Measurements from ENCODE around the gene CFAP97D1.

Gene CFAP97D1

DNA sequence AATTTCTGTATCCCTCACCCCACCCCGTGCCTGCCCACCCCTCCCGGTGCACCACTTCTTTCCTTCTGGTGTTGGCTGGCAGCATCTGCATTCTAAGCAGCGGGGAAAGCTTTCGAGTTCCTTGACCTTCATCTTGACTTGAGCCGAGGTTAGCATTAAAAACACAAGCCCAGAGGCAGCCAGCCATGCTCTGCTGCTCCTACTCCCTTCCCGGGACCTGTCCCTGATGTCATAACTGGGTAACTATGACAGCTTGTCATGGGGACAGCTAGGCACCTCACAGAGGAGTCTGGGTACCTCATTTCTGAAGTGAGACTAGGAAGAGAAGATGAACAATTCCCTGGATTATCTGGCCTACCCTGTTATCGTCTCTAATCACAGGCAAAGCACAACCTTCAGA lies at the start of gene CFAP97D1:
CFAP97D1 (plus strand) TSS at position 301 of the 400 bp plus-strand sequence; CDS start at position 329, 28 bp downstream.
- DNase-seq (ENCODE audit: low read depth), result no peak

- no peak for DNase-seq (ENCODE audit: low read depth)
Measured at GRCh38 chr17:43732958-43733357, 47.3 kb upstream of the CFAP97D1 start.

DNA sequence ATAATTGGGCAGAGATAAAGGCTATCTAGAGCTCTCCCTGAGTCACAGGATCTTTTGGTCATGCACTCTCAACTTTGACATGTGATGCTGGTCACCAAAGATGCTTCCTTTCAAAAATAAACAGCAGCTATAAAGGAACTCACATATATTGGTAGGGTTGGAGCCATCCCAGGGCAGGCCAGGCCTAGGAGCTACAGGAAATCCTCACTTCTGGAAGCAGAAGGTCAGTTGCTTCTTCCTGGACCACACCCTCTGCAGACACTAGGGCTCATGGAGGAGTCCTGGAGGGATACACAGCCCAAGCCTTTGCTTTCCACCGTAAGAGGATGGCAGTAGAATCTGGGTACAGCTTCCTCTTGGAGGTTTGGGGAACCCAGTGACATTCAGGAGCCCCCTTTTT lies 46.3 kb upstream of the CFAP97D1 start:
- no peak for DNase-seq (ENCODE audit: low read depth)

GRCh38 chr17:43734376-43734775 lies 45.9 kb upstream of the CFAP97D1 start:
- no peak for DNase-seq (ENCODE audit: low read depth)

DNA sequence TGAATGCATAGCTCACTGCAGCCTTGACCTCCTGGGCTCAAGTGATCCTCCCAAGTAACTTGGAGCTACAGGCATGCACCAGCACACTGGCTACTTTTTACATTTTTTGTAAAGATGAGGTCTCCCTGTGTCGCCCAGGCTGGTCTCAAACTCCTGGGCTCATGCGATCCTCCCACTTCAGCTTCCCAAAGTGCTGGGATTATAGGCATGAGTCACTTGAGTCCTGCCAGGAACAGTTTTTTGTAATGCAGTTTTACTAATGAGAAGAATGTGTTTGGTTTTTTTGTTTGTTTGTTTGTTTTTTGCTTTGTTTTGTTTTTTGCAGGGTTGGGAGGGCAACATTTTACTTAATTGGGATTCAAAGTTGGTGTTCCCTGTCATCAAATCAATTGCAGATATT lies 43.8 kb upstream of the CFAP97D1 start:
- no peak for DNase-seq (ENCODE audit: low read depth)

DNA sequence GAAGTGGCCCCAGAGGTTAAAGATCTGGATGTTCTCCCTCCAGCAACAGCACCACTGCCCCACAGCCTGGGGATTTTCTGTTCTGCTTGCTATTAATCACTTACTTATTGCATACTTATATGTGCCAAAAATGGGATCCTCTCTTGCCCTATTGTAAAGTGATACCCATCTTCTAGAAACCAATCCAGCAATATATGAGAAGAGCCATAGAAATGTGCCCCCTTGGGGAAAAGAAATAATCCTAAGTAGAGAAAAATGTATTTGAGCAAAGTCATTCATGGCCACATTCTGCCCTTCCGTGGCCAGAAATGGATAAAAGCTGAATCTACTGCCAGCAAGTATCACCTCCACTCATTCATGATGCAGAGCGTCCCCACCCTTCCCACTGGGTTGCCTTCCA lies 42.5 kb upstream of the CFAP97D1 start:
- no peak for DNase-seq (ENCODE audit: low read depth)

DNA sequence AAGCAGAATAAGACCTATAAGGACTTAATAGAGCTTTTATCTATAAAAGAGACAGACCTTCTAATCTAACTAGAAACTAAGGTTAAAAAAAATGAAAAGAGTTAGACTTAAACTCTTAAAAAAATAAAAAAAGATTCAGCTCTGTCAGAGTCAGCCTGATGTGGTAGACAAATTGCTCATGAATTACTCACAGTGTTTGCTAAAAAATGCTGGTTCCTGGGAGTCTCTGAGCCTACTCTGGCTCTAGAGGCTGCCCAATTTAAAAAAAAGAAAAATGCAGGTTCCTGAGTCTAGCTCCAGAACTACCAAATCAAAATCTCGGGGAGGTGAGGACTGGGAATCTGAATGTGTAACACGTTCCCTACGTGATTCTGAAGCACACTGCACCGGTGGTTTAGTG lies 39.7 kb upstream of the CFAP97D1 start:
- no peak for DNase-seq (ENCODE audit: low read depth)

GRCh38 chr17:43741636-43742035 lies 38.6 kb upstream of the CFAP97D1 start:
- DNase-seq (ENCODE audit: low read depth), result no peak

DNA sequence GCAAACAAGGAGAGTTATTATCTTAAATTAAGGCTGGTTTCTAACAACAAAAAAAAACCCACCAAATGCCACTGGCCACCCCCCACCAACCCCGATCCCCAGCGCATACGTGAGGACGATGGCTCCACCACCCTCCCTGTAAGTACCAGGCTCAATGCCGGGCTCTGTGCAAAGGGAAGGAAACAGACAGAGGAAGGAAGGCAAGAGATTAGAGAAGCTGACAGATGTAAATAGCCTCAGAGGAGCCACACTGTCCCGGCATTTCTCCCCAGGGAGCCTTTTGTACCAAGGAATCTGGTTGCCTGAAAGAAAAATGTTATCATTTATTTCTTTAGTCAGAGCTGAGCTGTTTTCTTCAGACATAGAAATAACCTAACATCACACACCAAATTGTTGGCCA lies 34.7 kb upstream of the CFAP97D1 start:
- DNase-seq (ENCODE audit: low read depth), result no peak

DNA sequence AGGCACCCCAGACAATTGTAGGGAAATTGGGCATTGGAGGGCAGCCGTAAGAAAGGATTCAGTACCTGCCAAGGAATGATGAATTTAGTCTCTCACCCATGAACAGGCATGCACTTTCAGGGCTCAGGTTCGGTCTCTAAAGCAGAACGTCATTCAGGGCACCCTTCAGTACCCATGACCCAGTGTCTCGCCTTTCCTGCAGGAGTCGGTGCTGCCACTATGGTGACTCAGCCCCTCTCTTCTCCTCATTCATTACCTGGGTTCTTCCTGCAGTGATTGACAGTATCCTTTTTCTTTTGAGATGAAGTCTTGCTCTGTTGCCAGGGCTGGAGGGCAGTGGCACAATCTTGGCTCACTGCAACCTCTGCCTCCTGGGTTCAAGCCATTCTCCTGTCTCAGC lies 30.1 kb upstream of the CFAP97D1 start:
- DNase-seq (ENCODE audit: low read depth), result no peak

DNA sequence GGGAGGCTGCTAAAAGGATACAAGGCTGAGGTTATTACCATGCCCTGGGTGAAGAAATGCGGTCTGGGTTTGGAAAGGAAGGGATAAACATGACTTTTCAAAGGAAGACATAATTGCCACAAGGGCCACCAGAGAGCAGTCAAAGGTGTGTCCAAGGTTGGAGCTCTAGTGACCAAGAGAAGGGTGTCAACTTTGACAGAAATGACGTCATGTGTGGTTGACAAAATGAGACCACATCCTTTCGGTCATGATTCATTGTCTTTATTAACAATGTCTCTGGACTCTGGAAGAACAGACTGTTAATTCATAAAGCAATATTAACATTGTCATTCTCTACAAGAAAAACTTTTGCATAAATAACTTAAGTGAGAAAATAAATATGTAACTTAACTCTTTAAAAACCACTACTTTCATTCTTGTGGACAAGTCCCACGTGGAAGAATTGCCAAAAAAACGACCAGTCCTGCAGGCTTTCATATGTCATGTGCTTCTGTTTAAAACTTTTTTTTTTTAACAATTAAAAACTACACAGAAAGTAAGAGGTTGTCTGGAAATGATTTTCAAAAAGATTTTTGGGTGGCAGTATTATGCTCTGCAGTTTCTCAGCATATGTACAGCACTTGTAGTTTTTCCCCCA lies 26.6 kb upstream of the CFAP97D1 start:
- no peak for DNase-seq (ENCODE audit: low read depth)

DNA sequence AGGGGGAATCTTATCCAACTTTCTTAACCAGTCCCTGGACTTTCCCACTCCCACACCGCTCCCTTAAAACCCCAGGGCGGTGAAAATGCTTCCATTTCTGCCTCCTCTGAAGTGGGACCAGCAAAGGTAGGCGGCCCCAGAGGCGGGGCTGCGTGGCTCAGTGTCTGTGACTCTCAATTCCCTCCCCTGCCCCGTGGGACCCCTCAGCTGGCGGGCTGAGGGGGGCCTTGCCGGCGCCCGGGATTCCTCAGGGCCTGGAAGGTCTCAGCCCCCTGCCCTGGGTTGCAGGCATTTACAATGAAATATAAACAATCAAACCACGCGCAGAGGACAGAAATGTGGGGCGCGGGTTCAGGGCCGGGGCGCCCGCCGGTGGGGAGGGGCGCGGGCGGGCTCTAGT lies 25.3 kb upstream of the CFAP97D1 start:
- DNase-seq (ENCODE audit: low read depth), result no peak

GRCh38 chr17:43755389-43755875 lies 24.8 kb upstream of the CFAP97D1 start:
- no peak for DNase-seq (ENCODE audit: low read depth)

DNA sequence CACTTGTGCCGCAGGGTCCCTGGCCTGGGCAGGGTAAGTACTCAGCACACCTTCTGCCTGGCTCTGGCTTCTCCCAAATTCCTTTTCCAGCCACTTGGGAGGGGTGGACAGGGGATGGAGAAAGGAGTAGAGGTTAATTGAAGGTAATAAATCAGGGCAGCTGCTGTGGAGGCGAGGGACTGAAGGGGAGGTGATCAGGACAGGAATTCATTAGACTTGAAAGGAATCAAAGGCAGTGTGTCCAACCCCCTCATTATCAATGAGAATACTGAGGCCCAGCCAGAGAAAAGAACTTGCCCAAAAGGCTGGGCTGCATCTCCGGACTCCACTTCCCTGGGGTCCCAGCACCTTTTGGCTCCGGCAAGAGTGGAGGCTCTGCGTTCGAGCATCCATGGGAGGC lies 24.0 kb upstream of the CFAP97D1 start:
- no peak for DNase-seq (ENCODE audit: low read depth)

DNA sequence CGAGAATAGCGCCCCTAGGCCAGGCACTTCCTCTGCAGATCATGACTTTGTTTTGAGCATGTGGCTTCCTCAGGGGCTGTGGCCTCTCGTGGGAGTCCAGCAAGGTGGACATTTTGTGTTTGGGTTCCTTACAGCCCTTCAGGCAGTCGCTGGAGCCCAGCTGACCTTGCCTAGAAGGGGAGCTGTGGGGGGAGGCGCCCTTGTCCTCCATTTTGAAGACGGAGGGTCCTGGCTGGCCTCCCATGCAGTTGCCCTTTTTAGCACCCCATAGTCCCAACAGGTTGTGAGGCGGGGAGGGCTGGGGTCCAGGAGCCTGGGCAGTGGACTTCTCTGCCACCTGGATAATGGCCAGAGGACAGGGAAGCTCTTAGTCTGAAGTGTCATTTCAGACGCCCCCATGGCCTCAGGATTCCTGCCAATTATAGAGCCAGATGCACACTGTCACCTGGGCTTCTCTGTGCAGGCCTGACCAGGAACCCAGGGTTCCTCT lies 23.0 kb upstream of the CFAP97D1 start:
- no peak for DNase-seq (ENCODE audit: low read depth)

DNA sequence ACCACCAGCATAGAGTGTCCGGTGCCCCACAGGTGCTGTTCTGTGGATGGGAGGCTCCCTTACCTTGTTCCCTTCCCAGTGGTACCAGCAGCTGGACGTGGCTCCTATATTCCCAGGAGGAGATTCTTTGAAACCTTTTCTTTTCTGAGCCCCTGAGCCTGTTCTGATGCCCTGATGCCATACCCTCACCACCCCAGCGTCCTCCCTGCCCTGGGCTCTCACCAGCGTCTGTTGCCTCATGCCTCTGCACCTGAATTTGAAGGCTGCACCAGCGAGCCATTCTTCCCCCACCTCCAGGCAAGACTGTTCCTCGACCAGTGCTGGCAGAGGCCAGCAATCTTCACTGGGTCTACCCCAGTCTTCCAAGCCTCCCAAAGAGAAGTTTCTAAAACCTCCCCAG lies 22.1 kb upstream of the CFAP97D1 start:
- no peak for DNase-seq (ENCODE audit: low read depth)

DNA sequence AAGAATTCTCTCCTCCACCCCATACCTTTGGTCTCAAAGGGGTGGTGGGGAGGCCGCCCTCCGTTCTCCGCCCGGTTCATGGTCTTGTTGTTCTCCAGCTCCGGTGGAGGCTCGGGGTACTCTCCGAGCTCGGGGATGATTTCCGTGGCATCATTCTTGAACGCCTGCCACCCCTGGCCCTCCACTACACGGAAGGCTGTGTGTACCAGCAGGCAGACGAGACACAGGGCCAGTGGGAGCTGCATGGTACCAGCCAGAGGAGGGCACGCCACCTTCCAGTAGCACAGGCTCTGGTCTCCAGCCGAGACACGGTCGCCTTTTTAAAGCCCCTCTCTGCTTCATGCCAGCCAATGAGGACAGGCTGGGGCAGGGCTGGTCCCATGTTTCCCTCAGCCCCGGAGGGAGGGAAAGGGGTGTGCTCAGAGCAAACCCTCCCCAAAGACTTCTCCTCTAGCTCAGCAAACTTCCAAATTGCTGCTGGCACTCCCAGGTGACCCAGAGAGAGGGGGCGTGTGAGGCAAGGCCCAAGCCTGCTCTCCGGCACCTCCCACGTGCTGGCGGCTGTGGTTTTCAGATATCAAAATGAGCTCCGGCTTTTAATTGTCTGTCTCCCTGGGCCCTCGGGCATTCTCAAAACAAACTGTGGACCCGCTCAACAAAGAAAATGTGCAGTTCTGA lies 21.6 kb upstream of the CFAP97D1 start, which contains the start of gene SOST:
SOST (minus strand) TSS at position 295 of the 678 bp plus-strand sequence; CDS start at position 245, 50 bp downstream.
- DNase-seq (ENCODE audit: low read depth), result no peak

- DNase-seq (ENCODE audit: low read depth), result no peak
Measured at GRCh38 chr17:43759836-43760235, 20.4 kb upstream of the CFAP97D1 start.

DNA sequence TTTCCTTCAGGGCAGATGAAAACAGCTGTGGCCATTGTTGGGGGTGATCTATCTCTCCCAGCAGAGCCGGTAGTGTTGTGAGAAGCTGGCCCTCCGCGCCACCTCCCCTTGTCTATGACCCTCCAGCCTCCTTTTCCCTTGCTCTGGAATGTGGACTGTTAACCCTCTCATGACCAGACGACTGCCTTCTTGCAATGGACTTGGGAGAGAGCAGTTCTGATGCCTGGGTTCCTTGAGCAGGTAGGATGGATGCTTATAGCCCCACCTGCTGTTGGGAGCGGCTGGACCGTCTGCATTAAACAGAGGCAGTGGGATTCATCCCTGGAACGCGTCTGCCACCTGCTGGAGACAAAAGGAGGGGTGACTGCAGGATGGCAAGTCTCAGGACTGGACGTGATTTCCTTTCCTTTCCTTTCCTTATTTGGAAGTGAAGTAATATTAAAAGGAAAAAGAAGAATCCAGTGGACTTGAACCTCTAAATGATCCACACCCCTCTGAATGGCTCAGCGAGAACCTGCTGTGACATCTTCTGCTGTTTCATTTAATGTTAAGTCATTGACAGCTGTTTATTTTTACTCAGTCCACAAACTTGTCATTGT lies 19.9 kb upstream of the CFAP97D1 start:
- peak; percentile 84 for DNase-seq (ENCODE audit: low read depth)

DNA sequence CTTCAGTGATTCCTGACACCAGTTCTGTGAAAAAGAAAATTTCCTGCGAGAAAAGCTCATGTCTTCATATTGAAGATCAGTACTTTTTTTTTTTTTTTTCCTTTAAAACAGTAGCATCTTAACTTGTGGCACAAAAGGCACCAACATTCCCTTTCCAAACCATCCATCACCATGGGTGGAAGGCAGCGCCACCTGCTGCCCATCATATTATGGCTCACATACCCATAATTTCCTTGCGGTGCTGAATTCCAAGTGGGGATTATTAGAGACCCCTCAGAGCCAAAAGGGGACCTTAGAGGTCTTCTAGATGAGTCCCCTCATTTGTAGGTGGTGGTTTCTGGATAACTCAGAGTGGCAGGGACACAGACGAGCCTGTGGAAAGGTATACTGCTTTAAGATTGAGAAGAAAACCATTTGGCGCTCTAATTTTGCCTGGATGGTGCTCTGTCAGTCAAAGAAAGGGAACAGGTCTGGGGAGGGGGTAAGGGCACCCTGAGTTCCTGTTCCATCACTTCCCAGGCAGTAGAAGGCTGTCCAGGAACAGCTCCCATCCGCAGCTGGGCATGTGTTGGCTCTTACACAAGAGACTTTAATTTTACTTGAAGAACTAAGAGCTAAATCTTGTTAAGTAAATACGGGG lies 13.7 kb upstream of the CFAP97D1 start:
- DNase-seq (ENCODE audit: low read depth), result peak; percentile 44

DNA sequence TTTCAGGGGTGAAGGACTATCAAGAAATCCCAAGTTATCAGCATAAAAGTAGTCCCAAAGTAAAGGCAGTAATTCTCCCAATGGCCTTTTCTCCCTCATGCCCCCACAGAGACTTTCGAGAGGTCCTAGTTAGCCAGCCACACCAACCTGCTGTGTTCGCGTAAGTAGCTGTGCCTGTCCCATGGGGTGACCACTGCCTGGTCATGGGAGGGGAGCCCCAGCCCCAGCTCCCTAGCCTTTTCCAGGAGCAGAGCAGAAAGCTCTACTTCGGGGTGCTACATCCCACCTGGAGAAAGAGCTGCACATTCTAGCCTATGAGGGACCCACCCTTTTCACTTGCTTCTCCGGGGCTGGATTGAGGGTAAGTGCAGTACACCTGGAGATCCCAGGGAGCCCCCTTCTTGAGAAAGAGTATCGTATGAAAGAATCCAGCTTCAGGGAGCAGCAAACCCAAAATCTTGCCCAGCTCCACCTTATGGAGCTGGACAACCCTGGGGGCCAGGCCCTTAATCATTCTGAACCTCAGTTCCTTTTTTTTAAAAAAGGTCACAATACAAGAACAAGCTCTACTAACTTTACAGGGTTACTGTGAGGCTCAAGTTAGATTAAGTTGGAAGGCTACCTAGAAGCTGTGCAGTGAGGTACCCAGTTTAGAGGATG lies 13.1 kb upstream of the CFAP97D1 start:
- DNase-seq (ENCODE audit: low read depth), result no peak

- no peak for DNase-seq (ENCODE audit: low read depth)
Measured at GRCh38 chr17:43767713-43768059, 12.5 kb upstream of the CFAP97D1 start.
